ENCODE results near the gene GYS2.

GYS2 gene

DNA sequence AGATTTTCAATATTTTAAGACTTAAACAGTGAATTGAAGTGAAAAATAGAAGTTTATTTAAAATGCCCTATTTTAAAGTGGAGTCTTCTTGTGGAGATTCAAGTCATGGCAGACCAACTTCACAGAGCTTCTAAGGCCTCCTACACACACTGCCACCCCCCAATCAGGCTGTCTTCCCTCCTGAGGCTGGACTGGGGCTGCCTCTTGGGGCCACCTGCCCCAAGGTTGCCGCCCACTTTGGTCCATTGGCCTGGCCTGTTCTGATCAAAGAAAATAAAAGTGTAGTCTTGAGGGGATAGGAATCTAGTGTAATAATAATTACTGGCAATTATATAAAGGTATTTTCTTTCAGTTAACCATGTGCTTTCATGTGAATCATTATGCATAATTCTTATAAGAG lies 101.8 kb downstream of the GYS2 start:
- Histone ChIP-seq H3K4me3 (ENCODE audit: low read length) (peak overlapping the region; percentile 66), H3K9ac (ENCODE audit: low read depth, low read length) (peak overlapping the region; percentile 89; the same call in 1 of the 2 replicates), H3K36me3 (ENCODE audit: insufficient read depth, low read length) (peaks cover 21% of the 10 kb centered on the region), H3K9me3 (ENCODE audit: insufficient read depth, low read depth, low read length) (no peaks in the 10 kb centered on the region), H3K27me3 (ENCODE audit: insufficient read depth, low read length) (no peaks in the 10 kb centered on the region), H3K4me1 (ENCODE audit: insufficient read depth, low read length) (peaks cover 12% of the 10 kb centered on the region; the same call in 1 of the 2 replicates), H3K27ac (ENCODE audit: low read depth, low read length) (no peak overlapping the region)
- 88% methylated on average over 1 of the region's 1 CpG for WGBS

DNA sequence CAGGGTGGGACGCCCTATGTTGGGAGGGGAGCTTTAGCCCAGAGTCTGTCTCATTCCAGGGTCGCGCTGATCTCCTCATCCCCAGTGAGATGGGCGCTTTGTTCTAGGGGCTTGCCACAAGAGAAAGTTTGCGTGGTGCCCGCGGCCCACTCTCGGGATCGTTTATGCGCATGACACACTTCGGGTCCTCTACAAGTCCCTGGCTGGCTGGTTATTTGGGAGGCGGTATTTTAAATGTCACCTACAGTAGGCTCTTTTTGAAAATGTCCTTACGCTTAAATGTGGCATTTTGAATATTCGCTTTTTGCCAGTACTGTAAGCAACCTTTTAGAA lies 102.5 kb downstream of the GYS2 start:
- H3K4me3 ChIP-seq (ENCODE audit: low read length) = peak overlapping the region; percentile 66
- peak overlapping the region; percentile 89 for H3K9ac ChIP-seq (ENCODE audit: low read depth, low read length)
- H3K36me3 ChIP-seq (ENCODE audit: insufficient read depth, low read length) = peaks cover 24% of the 10 kb centered on the region
- no peaks in the 10 kb centered on the region for H3K9me3 ChIP-seq (ENCODE audit: insufficient read depth, low read depth, low read length)
- WGBS = under 1% methylated on average over 14 of the region's 14 CpGs
- H3K27ac ChIP-seq (ENCODE audit: low read depth, low read length) = peak overlapping the region; percentile 78
- no peaks in the 10 kb centered on the region for H3K27me3 ChIP-seq (ENCODE audit: insufficient read depth, low read length)
- peaks cover 12% of the 10 kb centered on the region; the same call in 1 of the 2 replicates for H3K4me1 ChIP-seq (ENCODE audit: insufficient read depth, low read length)

DNA sequence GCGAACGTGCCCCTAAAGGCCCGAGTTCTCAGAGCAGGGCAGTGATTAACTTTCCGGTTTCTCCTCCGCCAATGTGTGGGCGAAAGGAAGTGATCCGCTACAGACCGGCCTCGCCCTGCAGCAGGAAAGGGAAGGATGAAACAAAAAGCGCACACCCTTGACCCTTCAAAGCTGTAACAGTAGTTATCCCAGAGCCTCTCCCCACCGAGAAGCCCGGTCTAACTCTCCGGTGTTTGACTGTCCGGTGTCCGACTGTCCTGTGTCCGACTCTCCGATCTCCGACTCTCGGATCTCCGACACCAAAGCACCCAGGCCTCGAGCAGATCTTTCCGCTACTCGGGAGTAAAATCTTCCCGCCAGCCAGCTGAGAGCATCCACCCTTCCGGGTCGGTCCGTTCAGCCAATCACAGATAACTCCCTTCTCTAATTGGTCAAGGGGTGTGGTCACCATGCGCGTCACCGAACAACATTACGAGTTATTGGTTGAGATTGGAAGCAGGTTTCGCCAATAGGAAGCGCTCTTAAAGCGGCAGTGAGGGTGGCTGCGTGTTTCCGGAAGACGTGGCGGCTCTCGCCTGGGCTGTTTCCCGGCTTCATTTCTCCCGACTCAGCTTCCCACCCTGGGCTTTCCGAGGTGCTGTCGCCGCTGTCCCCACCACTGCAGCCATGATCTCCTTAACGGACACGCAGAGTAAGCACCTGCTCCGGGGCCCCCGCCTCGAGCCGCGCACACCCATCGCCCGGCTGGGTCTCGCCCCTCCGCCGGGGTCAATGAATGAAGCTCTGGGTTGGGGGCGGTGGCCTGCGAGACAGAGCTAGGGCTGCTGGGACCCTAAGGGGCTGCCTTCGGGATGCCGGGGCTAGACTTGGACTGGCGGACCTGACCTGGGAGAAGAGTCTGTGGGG lies 103.1 kb downstream of the GYS2 start, which contains the start of the genes GOLT1B and RECQL:
GOLT1B (plus strand) TSS at position 532 of the 906 bp plus-strand sequence; CDS start at position 667, 135 bp downstream.
RECQL (minus strand) TSS at position 378 of the 906 bp plus-strand sequence. CDS start 2,065 bp downstream, outside the sequence.
- Histone ChIP-seq H3K4me3 (ENCODE audit: low read length) (peak within 1 kb of the TSS; percentile 66), H3K36me3 (ENCODE audit: insufficient read depth, low read length) (peaks cover 27% of the 10 kb centered on the region), H3K9ac (ENCODE audit: low read depth, low read length) (peak within 1 kb of the TSS; percentile 89), H3K4me1 (ENCODE audit: insufficient read depth, low read length) (peaks cover 12% of the 10 kb centered on the region; the same call in 1 of the 2 replicates), H3K27ac (ENCODE audit: low read depth, low read length) (peak within 1 kb of the TSS; percentile 78), H3K27me3 (ENCODE audit: insufficient read depth, low read length) (no peaks in the 10 kb centered on the region), H3K9me3 (ENCODE audit: insufficient read depth, low read depth, low read length) (no peaks in the 10 kb centered on the region)
- WGBS = under 1% methylated on average over 60 of the region's 61 CpGs

DNA sequence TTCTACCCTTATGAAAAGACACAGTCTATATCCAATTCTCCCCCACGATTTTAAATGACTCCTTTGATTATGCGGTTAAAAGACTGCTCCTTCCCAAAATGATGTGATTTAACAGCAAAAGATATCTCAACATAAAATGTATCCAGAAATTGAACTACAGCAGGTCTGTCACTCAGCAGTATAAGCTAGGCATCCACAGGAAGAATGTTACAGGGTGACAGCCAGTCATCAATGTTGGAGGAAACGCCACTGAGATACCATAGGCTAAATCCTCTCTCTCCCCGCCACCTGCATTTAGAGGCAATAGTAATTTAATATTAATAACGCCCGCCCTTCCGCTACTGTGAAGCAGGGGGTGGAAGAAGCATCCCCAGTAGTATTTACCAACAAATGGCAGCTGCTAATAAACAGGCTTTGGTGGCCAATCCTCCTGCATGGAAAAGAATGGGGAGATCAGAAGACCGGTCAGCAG lies 103.8 kb downstream of the GYS2 start:
- peaks cover 34% of the 10 kb centered on the region for H3K36me3 ChIP-seq (ENCODE audit: insufficient read depth, low read length)
- peak overlapping the region; percentile 31; the same call in 1 of the 2 replicates for H3K27ac ChIP-seq (ENCODE audit: low read depth, low read length)
- peak overlapping the region; percentile 75 for H3K9ac ChIP-seq (ENCODE audit: low read depth, low read length)
- H3K4me1 ChIP-seq (ENCODE audit: insufficient read depth, low read length) = peaks cover 12% of the 10 kb centered on the region; the same call in 1 of the 2 replicates
- H3K27me3 ChIP-seq (ENCODE audit: insufficient read depth, low read length) = no peaks in the 10 kb centered on the region
- H3K9me3 ChIP-seq (ENCODE audit: insufficient read depth, low read depth, low read length) = no peaks in the 10 kb centered on the region
- peak overlapping the region; percentile 66 for H3K4me3 ChIP-seq (ENCODE audit: low read length)
- 26% methylated on average over 4 of the region's 8 CpGs for WGBS

DNA sequence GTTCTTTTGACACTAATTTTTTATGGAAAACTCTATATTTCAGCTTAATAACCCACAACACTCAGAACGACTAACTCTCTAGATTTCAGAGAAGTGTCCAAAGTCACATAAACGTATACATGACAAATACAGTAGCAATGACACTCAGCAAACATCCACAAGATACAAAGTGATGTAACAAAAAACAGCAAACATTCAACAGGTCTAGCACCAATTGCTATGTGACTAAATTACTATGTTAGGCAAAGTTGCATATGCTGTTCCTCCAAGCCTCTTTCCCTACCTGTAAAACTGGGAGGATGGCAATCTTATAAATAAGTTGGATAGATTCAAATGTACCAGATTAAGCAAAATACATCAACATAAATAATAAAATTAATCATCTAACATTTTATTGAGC lies 104.9 kb downstream of the GYS2 start:
- H3K36me3 ChIP-seq (ENCODE audit: insufficient read depth, low read length) = peaks cover 41% of the 10 kb centered on the region
- no peaks in the 10 kb centered on the region for H3K27me3 ChIP-seq (ENCODE audit: insufficient read depth, low read length)
- WGBS = 66% methylated on average over 2 of the region's 2 CpGs
- H3K9me3 ChIP-seq (ENCODE audit: insufficient read depth, low read depth, low read length) = no peaks in the 10 kb centered on the region
- H3K9ac ChIP-seq (ENCODE audit: low read depth, low read length) = no peak overlapping the region
- H3K4me1 ChIP-seq (ENCODE audit: insufficient read depth, low read length) = peaks cover 12% of the 10 kb centered on the region; the same call in 1 of the 2 replicates
- no peak overlapping the region for H3K27ac ChIP-seq (ENCODE audit: low read depth, low read length)
- H3K4me3 ChIP-seq (ENCODE audit: low read length) = no peak overlapping the region
